PC-3 (cell line): ENCODE measurements around the gene ALKBH3. TPM values are rescaled to one million over a fixed set of nuclear protein-coding genes. Genes with fewer than 3 reads are reported as not detected.

Experiments used
- ATAC-seq: fragments of 200-7000 bp; cut with Tn5 transposase; 2 replicates; pipeline ENCODE4 v1.9.1; 2020; ENCODE audit warnings: mild to moderate bottlenecking, moderate library complexity
- BruUV-seq: library from RNA; stranded (reverse); fragments of 400-500 nt; replicated peaks from 2 replicates; lab custom pipeline; 2021; lab: Mats Ljungman, UMichigan
- CTCF ChIA-PET: fragments of 300-600 bp; sonication (Branson Sonifier 250); formaldehyde crosslinking; loops from one replicate; lab custom pipeline; 2022; ENCODE audit warnings: antibody characterized with exemption; lab: Charles Lee
- POLR2A ChIA-PET: fragments of 300-600 bp; sonication (Branson Sonifier 250); formaldehyde crosslinking; loops from one replicate; lab custom pipeline; 2022; ENCODE audit warnings: antibody characterized with exemption; ENCODE audit not compliant: unreplicated experiment; lab: Charles Lee
- DNase-seq: peaks from one replicate; pipeline ENCODE4 v3.0.0-alpha.2; 2015
- H2AFZ ChIP-seq: fragments of 300-600 bp; sonication (generic); 2 replicates; pipeline ENCODE4 v1.6.0; 2016; ENCODE audit warnings: antibody characterized with exemption, low read length
- H3F3A ChIP-seq: fragments of 300-600 bp; sonication (generic); one replicate; pipeline ENCODE4 v1.6.0; 2017; ENCODE audit warnings: antibody characterized with exemption, low read length, control low read depth, mild to moderate bottlenecking; ENCODE audit not compliant: unreplicated experiment
- H3K27ac ChIP-seq: fragments of 300-600 bp; sonication (generic); 2 replicates; pipeline ENCODE4 v1.5.1; 2016; ENCODE audit warnings: mild to moderate bottlenecking, low read length
- H3K27me3 ChIP-seq: fragments of 300-600 bp; sonication (generic); 2 replicates; pipeline ENCODE4 v1.6.1; 2016; ENCODE audit warnings: low read length, mixed read lengths
- H3K36me3 ChIP-seq: fragments of 300-600 bp; sonication (generic); 2 replicates; pipeline ENCODE4 v1.6.1; 2016; ENCODE audit warnings: low read depth, mixed run types, low read length, mixed read lengths
- H3K4me1 ChIP-seq: fragments of 300-600 bp; sonication (generic); 2 replicates; pipeline ENCODE4 v1.5.1; 2016; ENCODE audit warnings: low read length; ENCODE audit not compliant: insufficient read depth
- H3K4me2 ChIP-seq: fragments of 300-600 bp; sonication (generic); 2 replicates; pipeline ENCODE4 v1.6.0; 2016; ENCODE audit warnings: low read length
- H3K4me3 ChIP-seq: fragments of 300-600 bp; sonication (generic); 2 replicates; pipeline ENCODE4 v1.5.1; 2016; ENCODE audit warnings: mild to moderate bottlenecking, low read length, mixed read lengths
- H3K79me2 ChIP-seq: fragments of 300-600 bp; sonication (generic); 2 replicates; pipeline ENCODE4 v1.6.1; 2017; ENCODE audit warnings: low read length, mixed read lengths
- H3K9ac ChIP-seq: fragments of 300-600 bp; sonication (generic); 2 replicates; pipeline ENCODE4 v1.6.0; 2016; ENCODE audit warnings: mild to moderate bottlenecking, low read length
- H3K9me2 ChIP-seq: fragments of 300-600 bp; sonication (generic); replicated peaks from 2 replicates; pipeline ENCODE4 v1.6.1; 2016; ENCODE audit warnings: mixed run types, low read length, mixed read lengths
- H3K9me3 ChIP-seq: fragments of 300-600 bp; sonication (generic); 2 replicates; pipeline ENCODE4 v1.6.1; 2016; ENCODE audit warnings: low read length, mixed read lengths
- H4K20me1 ChIP-seq: fragments of 300-600 bp; sonication (generic); 2 replicates; pipeline ENCODE4 v1.6.1; 2016; ENCODE audit warnings: low read length, mixed read lengths
- CTCF ChIP-seq: fragments of 300-600 bp; sonication (generic); conservative IDR thresholded peaks from 2 replicates; pipeline ENCODE4 v1.5.1; 2017; ENCODE audit warnings: antibody characterized with exemption, low read depth, mild to moderate bottlenecking, low read length
- EZH2 ChIP-seq: fragments of 300-600 bp; sonication (generic); IDR thresholded peaks from one replicate; pipeline ENCODE4 v1.6.1; 2017; ENCODE audit warnings: antibody characterized with exemption, mild to moderate bottlenecking, low read length; ENCODE audit not compliant: unreplicated experiment
- EZH2phosphoT487 ChIP-seq: fragments of 300-600 bp; sonication (generic); IDR thresholded peaks from 2 replicates; pipeline ENCODE4 v1.6.1; 2018; ENCODE audit warnings: mild to moderate bottlenecking, antibody characterized with exemption, low read length, borderline replicate concordance
- intact Hi-C: fragments of 100-400 bp; cut with micrococcal nuclease; formaldehyde crosslinking; loops from 2 replicates; pipeline ENCODE4 v1.9.0; 2023
- total RNA-seq: library from RNA; depleted of rRNA; stranded (reverse); fragments of >200 nt; gene quantifications from 2 replicates; pipeline ENCODE4 v1.2.3, GENCODE V29; 2014

The ALKBH3 gene
- total RNA-seq, 1 experiment from 2014 or later, result 55.5 TPM

GRCh38 chr11:43922295-43922648 is 41.6 kb downstream of the ALKBH3 start:
- H3K4me1 ChIP-seq, result peaks cover 27% of the 10 kb centered on the region
- H3K27ac ChIP-seq, result no peak overlapping the region

GRCh38 chr11:43922744-43923405 is 42.2 kb downstream of the ALKBH3 start:
- ChIA-PET POLR2A (interaction anchor here (0.6 kb wide), 1 partner anchor 55 kb away, joined by 5 read pairs; no protein-coding TSS in a partner anchor), CTCF (no interaction called here)
- no peak for ATAC-seq
- intact Hi-C loops, result loop anchor here (1.0 kb wide), 1 partner anchor 114 kb away; no protein-coding TSS in a partner anchor
- H3K4me2 ChIP-seq, result no peak overlapping the region
- no peaks in the 10 kb centered on the region for H3K9me3 ChIP-seq
- H3K27me3 ChIP-seq, result no peaks in the 10 kb centered on the region
- H3K79me2 ChIP-seq, result no peaks in the 10 kb centered on the region
- DNase-seq, result no peak
- no peaks in the 10 kb centered on the region for H3K9me2 ChIP-seq
- H2AFZ ChIP-seq, result no peak overlapping the region
- no peak overlapping the region for H3K9ac ChIP-seq
- TF ChIP-seq CTCF (no peak), EZH2phosphoT487 (no peak), EZH2 (no peak)
- BruUV-seq, result no TSS peak
- no peak overlapping the region for H3K4me3 ChIP-seq
- peaks cover 10% of the 10 kb centered on the region; the same call in 1 of the 2 replicates for H3K36me3 ChIP-seq
- peaks cover 27% of the 10 kb centered on the region for H3K4me1 ChIP-seq
- H3K27ac ChIP-seq, result peak overlapping the region; percentile 29
- no peaks in the 10 kb centered on the region for H4K20me1 ChIP-seq
- H3F3A ChIP-seq, result peaks cover 4% of the 10 kb centered on the region

More at GRCh38 chr11:43922295-43922648, 41.6 kb downstream of the ALKBH3 start:
- ATAC-seq (no peak), DNase-seq (no peak)
- Histone ChIP-seq H3K36me3 (peaks cover 10% of the 10 kb centered on the region; the same call in 1 of the 2 replicates), H3K4me3 (no peak overlapping the region), H3K4me2 (no peak overlapping the region), H3K79me2 (no peaks in the 10 kb centered on the region), H4K20me1 (no peaks in the 10 kb centered on the region), H3K27me3 (no peaks in the 10 kb centered on the region), H3K9me2 (no peaks in the 10 kb centered on the region), H3F3A (peaks cover 4% of the 10 kb centered on the region), H3K9me3 (no peaks in the 10 kb centered on the region), H2AFZ (no peak overlapping the region), H3K9ac (no peak overlapping the region)
- ChIA-PET POLR2A (no interaction called here), CTCF (no interaction called here)
- intact Hi-C loops, result no loop called here
- TF ChIP-seq EZH2phosphoT487, result no peak
- TF ChIP-seq EZH2, result no peak
- no peak for TF ChIP-seq CTCF
- BruUV-seq, result no TSS peak
